ENCODE measurements around the gene AUTS2. TPM values are rescaled to one million over a fixed set of nuclear protein-coding genes. Genes with fewer than 3 reads are reported as not detected.

AUTS2 gene
- polyA plus RNA-seq, 1 donor from 2014 or later = 97.3 TPM

GRCh38 chr7:69564454-69565417 lies 33.5 kb upstream of the AUTS2 start:
- TF ChIP-seq SMC3 (conservative IDR thresholded peaks at IDR 0.05; ENCODE audit: poor library complexity) (no peak), MXI1 (conservative IDR thresholded peaks at IDR 0.05; ENCODE audit: poor library complexity, severe bottlenecking) (no peak), REST (IDR thresholded peaks at IDR 0.05; ENCODE audit: borderline replicate concordance) (no peak), RAD21 (conservative IDR thresholded peaks at IDR 0.05) (no peak), CTCF (IDR thresholded peaks at IDR 0.05; ENCODE audit: poor library complexity, severe bottlenecking) (no peak), EZH2 (IDR thresholded peaks at IDR 0.05; ENCODE audit: borderline replicate concordance, insufficient read depth, low read length, poor library complexity, severe bottlenecking) (no peak), POLR2AphosphoS5 (IDR thresholded peaks at IDR 0.05) (no peak), EP300 (conservative IDR thresholded peaks at IDR 0.05; ENCODE audit: poor library complexity, severe bottlenecking) (no peak), TAF1 (IDR thresholded peaks at IDR 0.05; ENCODE audit: low read depth) (no peak)
- Histone ChIP-seq H3K4me3 (ENCODE audit: low read length) (no peak overlapping the region), H3K4me2 (ENCODE audit: low read length) (no peak overlapping the region)

GRCh38 chr7:69567800-69568199 lies 30.5 kb upstream of the AUTS2 start:
- Histone ChIP-seq H2AFZ (ENCODE audit: low read depth, low read length) (no peak overlapping the region), H3K9ac (ENCODE audit: low read length) (no peak overlapping the region), H3K79me2 (replicated peaks; ENCODE audit: insufficient read depth, low read length) (no peaks in the 10 kb centered on the region), H3F3A (ENCODE audit: insufficient read depth, low read length, poor library complexity, severe bottlenecking) (no peaks in the 10 kb centered on the region), H3K9me3 (ENCODE audit: low read length) (no peaks in the 10 kb centered on the region), H4K20me1 (ENCODE audit: insufficient read depth) (no peaks in the 10 kb centered on the region), H3K27me3 (ENCODE audit: insufficient read depth, low read depth, low read length) (no peaks in the 10 kb centered on the region), H3K36me3 (ENCODE audit: insufficient read depth, low read length) (no peaks in the 10 kb centered on the region), H3K9me2 (ENCODE audit: insufficient read depth, low read length) (no peaks in the 10 kb centered on the region), H3K27ac (ENCODE audit: low read length) (no peak overlapping the region), H3K4me3 (ENCODE audit: low read length) (no peak overlapping the region), H3K4me2 (ENCODE audit: low read length) (no peak overlapping the region)
- TF ChIP-seq RAD21 (conservative IDR thresholded peaks at IDR 0.05) (no peak), POLR2AphosphoS5 (IDR thresholded peaks at IDR 0.05) (no peak), EP300 (conservative IDR thresholded peaks at IDR 0.05; ENCODE audit: poor library complexity, severe bottlenecking) (no peak), MXI1 (conservative IDR thresholded peaks at IDR 0.05; ENCODE audit: poor library complexity, severe bottlenecking) (no peak), REST (IDR thresholded peaks at IDR 0.05; ENCODE audit: borderline replicate concordance) (no peak), CTCF (IDR thresholded peaks at IDR 0.05; ENCODE audit: poor library complexity, severe bottlenecking) (no peak), EZH2 (IDR thresholded peaks at IDR 0.05; ENCODE audit: borderline replicate concordance, insufficient read depth, low read length, poor library complexity, severe bottlenecking) (no peak), SMC3 (conservative IDR thresholded peaks at IDR 0.05; ENCODE audit: poor library complexity) (no peak)

More at GRCh38 chr7:69564454-69565417, 33.5 kb upstream of the AUTS2 start:
- Histone ChIP-seq H3K27ac (ENCODE audit: low read length) (no peak overlapping the region), H3K9me3 (ENCODE audit: low read length) (no peaks in the 10 kb centered on the region), H4K20me1 (ENCODE audit: insufficient read depth) (no peaks in the 10 kb centered on the region), H3F3A (ENCODE audit: insufficient read depth, low read length, poor library complexity, severe bottlenecking) (no peaks in the 10 kb centered on the region), H3K9me2 (ENCODE audit: insufficient read depth, low read length) (no peaks in the 10 kb centered on the region), H3K9ac (ENCODE audit: low read length) (no peak overlapping the region), H3K27me3 (ENCODE audit: insufficient read depth, low read depth, low read length) (no peaks in the 10 kb centered on the region), H2AFZ (ENCODE audit: low read depth, low read length) (no peak overlapping the region), H3K79me2 (replicated peaks; ENCODE audit: insufficient read depth, low read length) (no peaks in the 10 kb centered on the region), H3K36me3 (ENCODE audit: insufficient read depth, low read length) (no peaks in the 10 kb centered on the region)
